H1 (cell line): ENCODE results near the gene TXNL4B. TPM values are rescaled to one million over a fixed set of nuclear protein-coding genes. Genes with fewer than 3 reads are reported as not detected.

ENCODE experiments used
- CTCF ChIA-PET: fragments of 300-600 bp; sonication (Branson Sonifier 250); formaldehyde crosslinking; loops from one replicate; lab custom pipeline; 2021; ENCODE audit not compliant: partially characterized antibody; lab: Charles Lee
- POLR2A ChIA-PET: fragments of 300-600 bp; sonication (Branson Sonifier 250); formaldehyde crosslinking; loops from one replicate; lab custom pipeline; 2021; ENCODE audit warnings: inconsistent platforms; ENCODE audit not compliant: partially characterized antibody; lab: Charles Lee
- DNase-seq, 2 experiments: peaks; one replicate each; pipeline versions ENCODE4 v3.0.0 to v3.0.0-alpha.2; 2010 to 2022; ENCODE audit warnings: low spot score in 2 of 2, low read depth in 1 of 2, mixed read lengths in 1 of 2
- FAIRE-seq: peaks from 2 replicates; lab custom pipeline; 2011; peaks lifted over from hg19 to GRCh38; lab: Jason Lieb, UNC
- H2AFZ ChIP-seq: 2 replicates; pipeline ENCODE4 v1.8.1; 2012; ENCODE audit warnings: low read length, inconsistent platforms
- H2AK5ac ChIP-seq: 2 replicates; pipeline ENCODE4 v1.6.1; 2013; ENCODE audit warnings: low read depth, low read length
- H2BK120ac ChIP-seq: replicated peaks from 2 replicates; pipeline ENCODE3; 2013; ENCODE audit warnings: low read depth, low read length, inconsistent platforms
- H2BK12ac ChIP-seq: 2 replicates; pipeline ENCODE4 v1.6.1; 2013; ENCODE audit warnings: low read depth, low read length
- H2BK15ac ChIP-seq: 2 replicates; pipeline ENCODE4 v1.6.1; 2013; ENCODE audit warnings: low read length
- H2BK20ac ChIP-seq: 2 replicates; pipeline ENCODE4 v1.6.1; 2013; ENCODE audit warnings: low read length
- H2BK5ac ChIP-seq: 2 replicates; pipeline ENCODE4 v1.6.1; 2013; ENCODE audit warnings: low read depth, low read length
- H3K14ac ChIP-seq: 2 replicates; pipeline ENCODE4 v1.6.1; 2013; ENCODE audit warnings: inconsistent platforms; ENCODE audit not compliant: insufficient read length
- H3K18ac ChIP-seq: 2 replicates; pipeline ENCODE4 v1.6.1; 2013; ENCODE audit warnings: low read length; ENCODE audit errors: extremely low read depth
- H3K23ac ChIP-seq: 2 replicates; pipeline ENCODE4 v1.6.1; 2013; ENCODE audit warnings: inconsistent platforms; ENCODE audit not compliant: insufficient read length
- H3K23me2 ChIP-seq: 2 replicates; pipeline ENCODE4 v1.6.1; 2013; ENCODE audit warnings: low read depth, low read length
- H3K27ac ChIP-seq: 2 replicates; pipeline ENCODE4 v1.6.1; 2011; ENCODE audit warnings: low read depth, low read length, inconsistent platforms
- H3K27me3 ChIP-seq, 4 experiments: replicated peaks in 1 of 4; 1 replicate in 1 of 4; 2 replicates in 3 of 4; pipeline versions ENCODE4 v1.6.1 to v1.8.1; 2011 to 2013; ENCODE audit warnings: low read length in 3 of 4, mild to moderate bottlenecking in 3 of 4, inconsistent platforms in 2 of 4, mixed read lengths in 2 of 4, moderate library complexity in 1 of 4; ENCODE audit not compliant: control insufficient read depth in 3 of 4, insufficient read depth in 3 of 4; ENCODE audit errors: extremely low read depth in 1 of 4
- H3K36me3 ChIP-seq, 4 experiments: 2 replicates each; pipeline versions ENCODE4 v1.6.1 to v1.8.1; 2011 to 2013; ENCODE audit warnings: mild to moderate bottlenecking in 4 of 4, low read length in 3 of 4, moderate library complexity in 2 of 4, control low read depth in 1 of 4, inconsistent platforms in 1 of 4; ENCODE audit not compliant: insufficient read depth in 4 of 4, control insufficient read depth in 2 of 4
- H3K4ac ChIP-seq: replicated peaks from 2 replicates; pipeline ENCODE3; 2013; ENCODE audit warnings: low read length, low read depth, mixed read lengths, inconsistent platforms; ENCODE audit not compliant: insufficient read length
- H3K4me1 ChIP-seq, 4 experiments: replicated peaks in 1 of 4; 1 replicate in 1 of 4; 2 replicates in 3 of 4; pipeline versions ENCODE4 v1.6.1 to v1.8.1; 2011 to 2013; ENCODE audit warnings: low read length in 3 of 4, inconsistent platforms in 2 of 4, mixed read lengths in 1 of 4; ENCODE audit not compliant: insufficient read depth in 4 of 4, control insufficient read depth in 3 of 4
- H3K4me2 ChIP-seq, 2 experiments: 2 replicates each; pipeline versions ENCODE4 v1.6.1 to v1.8.1; 2011 to 2013; ENCODE audit warnings: low read depth in 2 of 2, low read length in 2 of 2, control low read depth in 1 of 2, inconsistent platforms in 1 of 2, mild to moderate bottlenecking in 1 of 2; ENCODE audit not compliant: insufficient read depth in 1 of 2
- H3K4me3 ChIP-seq, 4 experiments: fragments of 200-600, 300-600 bp in 1 of 4; sonication (generic), shearing (Covaris generic), sonication (Bioruptor Twin) in 1 of 4; 2 replicates each; pipeline versions ENCODE4 v1.5.1 to v1.8.1; 2011 to 2016; ENCODE audit warnings: low read length in 4 of 4, low read depth in 3 of 4, control low read depth in 2 of 4, inconsistent platforms in 2 of 4, mild to moderate bottlenecking in 2 of 4, mixed read lengths in 1 of 4, moderate library complexity in 1 of 4; ENCODE audit not compliant: insufficient read depth in 2 of 4; ENCODE audit errors: extremely low read depth in 1 of 4
- H3K56ac ChIP-seq: replicated peaks from 2 replicates; pipeline ENCODE3; 2013; ENCODE audit warnings: low read depth, mild to moderate bottlenecking, mixed read lengths, low read length, inconsistent platforms; ENCODE audit not compliant: insufficient read length
- H3K79me1 ChIP-seq: 2 replicates; pipeline ENCODE4 v1.6.1; 2013; ENCODE audit warnings: low read depth, low read length, control low read depth
- H3K79me2 ChIP-seq, 2 experiments: 2 replicates each; pipeline versions ENCODE4 v1.6.1 to v1.8.1; 2012 to 2013; ENCODE audit warnings: low read length in 2 of 2, mild to moderate bottlenecking in 2 of 2, inconsistent platforms in 1 of 2; ENCODE audit not compliant: insufficient read depth in 2 of 2, control insufficient read depth in 1 of 2
- H3K9ac ChIP-seq, 4 experiments: replicated peaks in 1 of 4; 1 replicate in 1 of 4; 2 replicates in 3 of 4; pipeline versions ENCODE4 v1.6.1 to v1.8.1; 2011 to 2013; ENCODE audit warnings: low read depth in 3 of 4, low read length in 3 of 4, control low read depth in 2 of 4, mild to moderate bottlenecking in 2 of 4, moderate library complexity in 2 of 4, inconsistent platforms in 1 of 4; ENCODE audit errors: extremely low read depth in 1 of 4
- H3K9me3 ChIP-seq, 2 experiments: 2 replicates each; pipeline versions ENCODE4 v1.6.1 to v1.8.1; 2012 to 2013; ENCODE audit warnings: mild to moderate bottlenecking in 2 of 2, moderate library complexity in 2 of 2, control low read depth in 1 of 2, inconsistent platforms in 1 of 2, low read depth in 1 of 2, low read length in 1 of 2, mixed read lengths in 1 of 2; ENCODE audit not compliant: insufficient read depth in 2 of 2
- H4K20me1 ChIP-seq, 2 experiments: replicated peaks in 1 of 2; 2 replicates each; pipeline versions ENCODE3 to v1.8.1; 2011 to 2013; ENCODE audit warnings: inconsistent platforms in 2 of 2, low read length in 2 of 2, mild to moderate bottlenecking in 1 of 2; ENCODE audit not compliant: insufficient read depth in 2 of 2, control insufficient read depth in 1 of 2
- H4K5ac ChIP-seq: 2 replicates; pipeline ENCODE4 v1.6.1; 2013; ENCODE audit warnings: low read length, low read depth, mixed read lengths, inconsistent platforms; ENCODE audit not compliant: insufficient read length
- H4K8ac ChIP-seq: 2 replicates; pipeline ENCODE4 v1.8.0; 2013; ENCODE audit warnings: mild to moderate bottlenecking, moderate library complexity, low read length, inconsistent platforms; ENCODE audit not compliant: insufficient read depth; ENCODE audit errors: extremely low read depth
- H4K91ac ChIP-seq: replicated peaks from 2 replicates; pipeline ENCODE3; 2013; ENCODE audit warnings: low read length, mixed read lengths, inconsistent platforms; ENCODE audit not compliant: insufficient read length
- ATF3 ChIP-seq: IDR thresholded peaks from 2 replicates; pipeline ENCODE4 v1.6.1; 2011; ENCODE audit warnings: low read depth, mild to moderate bottlenecking, low read length; ENCODE audit not compliant: insufficient read depth
- RBBP5 ChIP-seq: IDR thresholded peaks from 2 replicates; pipeline ENCODE4 v1.7.1; 2012; ENCODE audit warnings: low read depth, mild to moderate bottlenecking, inconsistent platforms, low read length, moderate library complexity, borderline replicate concordance
- WGBS, 2 experiments: shearing (Covaris generic) in 1 of 2; methylation state at CpG; one replicate each; pipeline versions ENCODE4 v1.1.6 to v1.1.7; 2013 to 2015; ENCODE audit warnings: low lambda C conversion rate in 2 of 2, mixed read lengths in 2 of 2, inconsistent platforms in 1 of 2, low coverage in 1 of 2, missing lambda C conversion rate in 1 of 2; ENCODE audit not compliant: insufficient replicate concordance in 2 of 2, insufficient coverage in 1 of 2, insufficient read length in 1 of 2; ENCODE audit errors: extremely low coverage in 1 of 2, missing lambda C conversion rate in 1 of 2; 5-methylcytosine and 5-hydroxymethylcytosine counted together
- polyA plus RNA-seq, 7 experiments: library from polyadenylated mRNA; depleted of rRNA in 3 of 7; stranded (reverse) in 5 of 7; unstranded in 2 of 7; fragments of >200 nt in 5 of 7; fragments of 200-250 nt in 2 of 7; gene quantifications; 1 replicate in 5 of 7; 2 replicates in 1 of 7; 4 replicates in 1 of 7; pipeline versions ENCODE4 v1.2.1 to v1.2.3, GENCODE V29; 2011 to 2013; ENCODE audit warnings: missing spikeins in 2 of 7, mixed read lengths in 2 of 7
- total RNA-seq: library from RNA; stranded (reverse); fragmentation: NEBNext Ultra II Directional; extraction: Animal tissue kit (Norgen Biotek cat#: 25700); gene quantifications from 2 replicates; pipeline ENCODE4 v1.2.1, GENCODE V29; 2021

TXNL4B gene
- total and polyA plus RNA-seq, 2 of the 8 experiments (the other 6 are each of a cell fraction or from before 2014, with no cell fraction given): 6.7 to 10.6 TPM

GRCh38 chr16:72126429-72126765 is 33.0 kb upstream of the TXNL4B start:
- no peak overlapping the region for H3K4ac ChIP-seq
- H3K4me2 ChIP-seq: no peak overlapping the region
- H3K23me2 ChIP-seq: no peaks in the 10 kb centered on the region
- ChIA-PET CTCF (interaction anchor here (1.0 to 4.2 kb wide), 5 partner anchors 8 to 148 kb away, joined by 3 to 43 read pairs (median 18); no protein-coding TSS in a partner anchor), POLR2A (no interaction called here)
- H4K5ac ChIP-seq: no peak overlapping the region
- no peaks in the 10 kb centered on the region for H4K20me1 ChIP-seq
- H3K4me1 ChIP-seq: peaks cover 0 to 7% (median 0%) of the 10 kb centered on the region in 4 experiments; a peak in 3 of 7 replicates
- no peak overlapping the region for H3K18ac ChIP-seq
- no peak overlapping the region for H4K91ac ChIP-seq
- WGBS, 2 experiments: 81% methylated on average over 2 of the region's 2 CpGs; no CpG with 5 or more reads in 1 of the 2 experiments
- no peak overlapping the region for H2BK12ac ChIP-seq
- no peak overlapping the region for H3K9ac ChIP-seq
- no peak overlapping the region for H3K23ac ChIP-seq
- H3K9me3 ChIP-seq: no peaks in the 10 kb centered on the region
- no peak overlapping the region for H4K8ac ChIP-seq
- no peaks in the 10 kb centered on the region for H3K36me3 ChIP-seq
- peak; percentile 24 for FAIRE-seq
- H2BK15ac ChIP-seq: no peak overlapping the region
- DNase-seq: no peak
- no peak overlapping the region for H2AFZ ChIP-seq
- H3K79me2 ChIP-seq: no peaks in the 10 kb centered on the region
- H3K4me3 ChIP-seq: no peak overlapping the region
- H3K27ac ChIP-seq: no peak overlapping the region
- no peaks in the 10 kb centered on the region for H3K79me1 ChIP-seq
- no peak overlapping the region for H2AK5ac ChIP-seq
- H2BK5ac ChIP-seq: no peak overlapping the region
- H2BK20ac ChIP-seq: no peak overlapping the region
- H3K14ac ChIP-seq: no peak overlapping the region
- no peak overlapping the region for H3K56ac ChIP-seq
- H2BK120ac ChIP-seq: no peak overlapping the region
- no peaks in the 10 kb centered on the region for H3K27me3 ChIP-seq
- TF ChIP-seq RBBP5 (no peak), ATF3 (no peak)
